K562 (cell line): ENCODE results near the gene S100A1. TPM values are rescaled to one million over a fixed set of nuclear protein-coding genes. Genes with fewer than 3 reads are reported as not detected.

ENCODE experiments used
- CHD4 ChIP-seq: fragments of 200-600 bp; sonication (generic); IDR thresholded peaks from 3 replicates; pipeline ENCODE4 v1.6.1; 2012; ENCODE audit warnings: low read depth, mild to moderate bottlenecking, mixed read lengths, low read length, inconsistent platforms; ENCODE audit not compliant: insufficient read depth, insufficient replicate concordance, poor library complexity, severe bottlenecking
- MGA ChIP-seq: fragments of 450-650 bp; IDR thresholded peaks from 2 replicates; pipeline ENCODE4 v1.6.1; 2016; ENCODE audit warnings: mild to moderate bottlenecking, moderate library complexity
- MYNN ChIP-seq, 2 experiments: sonication (generic); formaldehyde crosslinking in 1 of 2; IDR thresholded peaks; 2 replicates each; pipeline versions ENCODE4 v1.5.0 to v1.6.1; 2016 to 2020; ENCODE audit warnings: antibody characterized with exemption in 1 of 2, missing genetic modification reagents in 1 of 2
- PBX2 ChIP-seq, 2 experiments: IDR thresholded peaks in 1 of 2; conservative IDR thresholded peaks in 1 of 2; 2 replicates each; pipeline ENCODE4 v1.6.1; 2016; ENCODE audit warnings: low read depth in 2 of 2, mild to moderate bottlenecking in 1 of 2, missing compliant biosample characterization in 1 of 2, missing genetic modification characterization in 1 of 2, moderate library complexity in 1 of 2
- ZBTB49 ChIP-seq: sonication (generic); formaldehyde crosslinking; IDR thresholded peaks from 2 replicates; pipeline ENCODE4 v1.8.0; 2022; ENCODE audit warnings: missing genetic modification reagents, mild to moderate bottlenecking, borderline replicate concordance
- ZBTB7A ChIP-seq: IDR thresholded peaks from 2 replicates; pipeline ENCODE4 v1.6.1; 2011; ENCODE audit warnings: low read depth, mild to moderate bottlenecking, low read length, moderate library complexity, borderline replicate concordance; ENCODE audit not compliant: control insufficient read depth
- ZNF175 ChIP-seq: fragments of 200-800 bp; sonication (Bioruptor generic); IDR thresholded peaks from 2 replicates; pipeline ENCODE4 v1.6.1; 2016; ENCODE audit warnings: low read depth, mild to moderate bottlenecking, missing genetic modification characterization, missing compliant biosample characterization
- polyA plus RNA-seq, 8 experiments: library from polyadenylated mRNA; depleted of rRNA in 4 of 8; stranded (reverse) in 5 of 8; unstranded in 3 of 8; fragments of >200 nt; fragmentation: Nextera tagmentation in 2 of 8; fragmentation: Illumina TruSeq in 1 of 8; extraction: Ambion mirVana in 2 of 8; extraction: Trizol in 1 of 8; gene quantifications; 2 replicates each; pipeline versions ENCODE4 v1.2.1 to v1.2.3, GENCODE V29; 2011 to 2014; ENCODE audit warnings: inconsistent platforms in 1 of 8, missing spikeins in 1 of 8
- total RNA-seq, 7 experiments: library from RNA; depleted of rRNA in 6 of 7; stranded (reverse); fragments of >200 nt in 6 of 7; fragmentation: Illumina TruSeq in 2 of 7; extraction: Trizol in 2 of 7; gene quantifications; 2 replicates each; pipeline versions ENCODE4 v1.2.1 to v1.2.3, GENCODE V29; 2011 to 2021; ENCODE audit warnings: low replicate concordance in 1 of 7

S100A1 gene
- total and polyA plus RNA-seq, 9 of the 15 experiments (the other 6 are each of a cell fraction or from before 2014, with no cell fraction given) = 0.44 to 30.1 (median 12.7) TPM

DNA sequence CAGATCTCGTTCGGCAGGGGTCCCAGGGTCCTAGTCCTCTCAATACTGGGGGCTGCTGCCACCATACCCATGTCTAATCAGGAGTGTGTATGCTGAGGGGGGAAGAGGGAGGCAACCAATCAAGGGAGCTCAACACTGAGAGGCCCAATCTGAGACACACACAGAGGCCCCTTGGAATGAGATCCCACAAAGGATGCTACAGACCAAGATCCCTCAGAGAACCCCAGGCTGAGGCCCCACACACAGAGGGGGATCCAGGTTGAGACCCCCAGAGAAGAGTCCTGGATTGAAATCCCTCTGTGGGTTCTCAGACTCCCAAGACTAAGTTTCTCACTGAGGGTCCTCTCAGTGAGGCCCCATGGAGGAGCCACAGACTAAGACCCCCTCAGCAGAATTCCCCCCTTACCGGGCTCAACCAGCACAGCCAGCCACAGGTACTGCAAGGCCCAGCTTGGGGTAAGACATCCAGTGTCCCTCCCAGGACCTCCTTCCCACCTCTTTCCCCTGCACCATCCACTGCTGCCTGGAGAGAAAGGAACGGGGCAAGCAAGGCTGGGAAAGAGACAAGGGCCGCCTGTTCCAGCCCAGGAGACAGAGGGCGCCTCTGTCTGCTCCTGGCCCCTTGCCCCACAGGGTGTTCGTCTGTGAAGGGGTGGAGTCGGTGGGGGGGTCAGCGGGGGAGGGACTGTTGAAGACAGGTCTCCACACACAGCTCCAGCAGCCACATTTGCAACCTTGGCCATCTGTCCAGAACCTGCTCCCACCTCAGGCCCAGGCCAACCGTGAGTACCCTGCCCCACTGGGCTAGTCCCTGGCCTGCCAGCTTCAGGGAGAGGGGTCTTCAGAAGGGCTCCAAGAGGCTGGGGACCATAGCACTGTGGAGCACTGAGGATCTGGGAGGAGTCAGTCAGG, at the start of gene S100A1 (continued):
- no peak for TF ChIP-seq PBX2 (CRISPR knock-in tag; IDR thresholded peaks at IDR 0.05; ENCODE audit: low read depth)
- TF ChIP-seq PBX2 (tag; conservative IDR thresholded peaks at IDR 0.05; ENCODE audit: low read depth) = no peak
- peak; percentile 33 for TF ChIP-seq CHD4
- TF ChIP-seq ZNF175 (CRISPR knock-in tag) = peak; percentile 6; the same call in 1 of the 2 replicates
- 0 out of 2 replicates have a peak, but pooled peaks have one; percentile 0 for TF ChIP-seq MYNN (IDR thresholded peaks at IDR 0.05)
- no peak for TF ChIP-seq MYNN (CRISPR knock-in tag; IDR thresholded peaks at IDR 0.05)
- no peak for TF ChIP-seq ZBTB49
- TF ChIP-seq MGA = no peak
- TF ChIP-seq ZBTB7A = peak; percentile 97
